ENCODE measurements around the gene BLCAP. TPM values are rescaled to one million over a fixed set of nuclear protein-coding genes. Genes with fewer than 3 reads are reported as not detected.

Gene BLCAP
- total RNA-seq, 1 donor from 2014 or later, result 91.8 TPM

GRCh38 chr20:37505263-37506151, 22.2 kb downstream of the BLCAP start:
- TF ChIP-seq CTCF (IDR thresholded peaks at IDR 0.05; ENCODE audit: borderline replicate concordance), result no peak
- H3K27ac ChIP-seq (replicated peaks), result no peak overlapping the region
- intact Hi-C loops (cut with micrococcal nuclease), result no loop called here
- peaks cover 36% of the 10 kb centered on the region for H3K4me1 ChIP-seq
- no peaks in the 10 kb centered on the region for H3K27me3 ChIP-seq (ENCODE audit: low read depth)
- DNase-seq, result no peak
- H3K4me3 ChIP-seq, result no peak overlapping the region
- peaks cover 10% of the 10 kb centered on the region for H3K36me3 ChIP-seq
- no peaks in the 10 kb centered on the region for H3K9me3 ChIP-seq (replicated peaks)

- Histone ChIP-seq H3K4me3 (no peak overlapping the region), H3K36me3 (peaks cover 10% of the 10 kb centered on the region), H3K9me3 (replicated peaks) (no peaks in the 10 kb centered on the region), H3K27ac (replicated peaks) (no peak overlapping the region), H3K4me1 (peaks cover 36% of the 10 kb centered on the region), H3K27me3 (ENCODE audit: low read depth) (no peaks in the 10 kb centered on the region)
- DNase-seq, result no peak
- intact Hi-C loops (cut with micrococcal nuclease), result no loop called here
- TF ChIP-seq CTCF (IDR thresholded peaks at IDR 0.05; ENCODE audit: borderline replicate concordance), result no peak
Measured at GRCh38 chr20:37504404-37505096, 23.1 kb downstream of the BLCAP start.

GRCh38 chr20:37503256-37503927, 24.3 kb downstream of the BLCAP start:
- no peak overlapping the region for H3K27ac ChIP-seq (replicated peaks)
- H3K4me1 ChIP-seq, result peaks cover 36% of the 10 kb centered on the region
- H3K9me3 ChIP-seq (replicated peaks), result no peaks in the 10 kb centered on the region
- no peaks in the 10 kb centered on the region for H3K27me3 ChIP-seq (ENCODE audit: low read depth)
- no peak for TF ChIP-seq CTCF (IDR thresholded peaks at IDR 0.05; ENCODE audit: borderline replicate concordance)
- peak; percentile 36 for DNase-seq
- no peak overlapping the region for H3K4me3 ChIP-seq
- intact Hi-C loops (cut with micrococcal nuclease), result no loop called here
- peaks cover 7% of the 10 kb centered on the region for H3K36me3 ChIP-seq

- no peak for TF ChIP-seq CTCF (IDR thresholded peaks at IDR 0.05; ENCODE audit: borderline replicate concordance)
- no peak overlapping the region for H3K27ac ChIP-seq (replicated peaks)
- peaks cover 36% of the 10 kb centered on the region for H3K4me1 ChIP-seq
- no peak for DNase-seq
- H3K9me3 ChIP-seq (replicated peaks), result no peaks in the 10 kb centered on the region
- intact Hi-C loops (cut with micrococcal nuclease), result no loop called here
- peaks cover 8% of the 10 kb centered on the region for H3K36me3 ChIP-seq
- no peaks in the 10 kb centered on the region for H3K27me3 ChIP-seq (ENCODE audit: low read depth)
- no peak overlapping the region for H3K4me3 ChIP-seq
Measured at GRCh38 chr20:37502654-37503053, 25.0 kb downstream of the BLCAP start.

GRCh38 chr20:37501940-37502339, 25.7 kb downstream of the BLCAP start:
- no peak for DNase-seq
- no peak overlapping the region for H3K4me3 ChIP-seq
- no peak for TF ChIP-seq CTCF (IDR thresholded peaks at IDR 0.05; ENCODE audit: borderline replicate concordance)

More at GRCh38 chr20:37501940-37502339, 25.7 kb downstream of the BLCAP start:
- Histone ChIP-seq H3K36me3 (peaks cover 8% of the 10 kb centered on the region), H3K27me3 (ENCODE audit: low read depth) (no peaks in the 10 kb centered on the region), H3K4me1 (peaks cover 35% of the 10 kb centered on the region), H3K27ac (replicated peaks) (no peak overlapping the region), H3K9me3 (replicated peaks) (no peaks in the 10 kb centered on the region)
- intact Hi-C loops (cut with micrococcal nuclease), result no loop called here

Data from left ventricle myocardium inferior (tissue), 1 donor.